Central memory CD4-positive, alpha-beta T cell (primary cell): ENCODE measurements around the gene ANTXR2.
"Not testable (repeated sequence)": the region's sequence is repeated elsewhere in the genome, so short reads cannot be mapped to it uniquely, and the experiment has no call there.

Experiments used
- DNase-seq: peaks from one replicate; pipeline ENCODE4 v3.0.0; 2022

The ANTXR2 gene

DNA sequence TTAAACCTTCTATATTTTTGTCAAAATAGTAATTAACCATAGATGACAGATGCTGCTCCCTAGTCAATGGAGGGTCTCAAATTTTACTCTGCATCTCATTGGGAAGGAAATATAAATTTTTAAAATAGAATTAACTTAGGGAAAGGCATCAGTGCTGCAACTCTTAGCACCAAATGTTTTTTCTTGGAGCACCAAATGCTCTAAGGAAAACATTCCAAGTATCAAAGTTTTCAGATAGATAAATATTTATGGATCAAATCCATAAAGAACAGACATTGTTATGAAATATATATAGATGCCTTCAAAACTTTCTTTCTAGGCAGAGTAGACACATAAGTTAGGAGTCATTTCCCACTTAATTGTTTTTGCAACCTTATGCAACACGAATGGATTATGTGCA lies 168.7 kb downstream of the ANTXR2 start:
- no peak for DNase-seq

DNA sequence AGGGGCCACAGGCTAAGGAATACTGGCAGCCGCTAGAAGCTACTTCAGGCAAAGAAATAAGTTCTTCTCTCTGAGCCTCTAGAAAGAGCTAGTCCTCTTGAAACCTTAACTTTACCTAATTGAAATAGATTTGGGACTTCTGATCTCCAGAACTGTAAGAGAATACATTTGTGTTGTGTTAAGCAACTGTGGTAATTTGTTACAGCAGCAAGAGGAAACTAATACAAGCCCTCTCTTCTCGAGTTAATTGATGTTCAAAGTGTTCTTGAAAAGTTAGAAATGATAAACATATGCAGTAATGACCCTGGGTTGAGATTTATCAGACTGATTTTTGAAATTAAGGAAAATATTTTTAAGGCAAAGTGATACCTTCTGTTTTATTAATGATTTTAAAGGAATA lies 172.8 kb downstream of the ANTXR2 start:
- DNase-seq = no peak

DNA sequence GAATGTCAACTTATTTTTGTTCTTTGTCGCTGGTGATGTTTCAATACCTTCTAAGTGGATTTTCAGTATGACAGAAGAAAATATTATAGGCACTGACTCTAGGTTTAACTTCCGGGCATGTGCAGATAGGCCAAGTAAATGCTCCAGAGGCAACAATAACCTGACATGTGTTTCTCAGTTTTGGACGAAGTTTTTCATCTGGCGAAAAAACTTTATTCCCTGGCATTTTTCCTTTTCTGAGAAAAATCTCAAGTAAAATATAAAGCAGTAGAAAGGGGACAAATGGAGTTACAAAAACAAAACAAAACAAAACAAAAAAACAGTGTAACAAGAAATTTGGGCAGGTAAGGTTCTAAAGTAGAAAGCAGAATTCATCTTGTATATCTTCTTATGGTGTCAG lies 173.5 kb downstream of the ANTXR2 start:
- no peak for DNase-seq

DNA sequence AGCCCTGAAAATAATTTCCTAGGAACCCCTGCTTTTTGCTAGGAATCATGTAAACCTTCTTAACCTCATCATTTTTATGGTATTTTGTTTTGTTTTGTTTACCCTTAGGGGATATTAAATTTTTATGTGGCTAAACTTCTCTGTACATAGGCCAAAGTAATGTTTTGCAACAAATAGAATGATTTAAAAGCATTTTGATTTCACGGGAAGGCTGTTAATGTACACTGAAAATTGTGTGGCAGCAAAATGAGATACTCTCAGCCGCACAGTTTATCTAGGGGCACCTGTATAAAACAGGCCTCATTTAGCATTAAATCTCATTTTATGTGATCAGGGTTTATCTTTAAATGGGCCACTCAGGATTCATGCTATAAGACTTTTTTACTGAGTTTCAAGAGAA lies 175.0 kb downstream of the ANTXR2 start:
- DNase-seq = no peak

DNA sequence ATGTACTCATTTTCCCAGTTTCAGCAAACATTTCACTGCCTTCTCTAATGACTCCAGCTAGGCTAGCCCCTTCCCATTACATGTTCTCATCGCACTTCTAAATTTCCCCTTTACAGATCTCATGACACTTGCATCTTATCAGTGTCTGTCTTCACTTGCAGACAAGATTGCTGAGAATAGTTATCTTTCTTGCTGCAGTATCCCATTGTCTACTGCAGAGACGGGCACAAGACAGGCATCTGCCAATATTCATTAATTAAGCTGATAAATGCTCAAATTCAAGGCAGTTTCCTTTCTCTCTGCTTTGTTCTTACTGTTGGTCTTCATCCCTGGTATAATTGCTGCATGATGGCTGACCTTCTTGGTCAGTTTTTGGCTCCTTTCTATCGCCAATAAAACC lies 175.9 kb downstream of the ANTXR2 start:
- DNase-seq = no peak

DNA sequence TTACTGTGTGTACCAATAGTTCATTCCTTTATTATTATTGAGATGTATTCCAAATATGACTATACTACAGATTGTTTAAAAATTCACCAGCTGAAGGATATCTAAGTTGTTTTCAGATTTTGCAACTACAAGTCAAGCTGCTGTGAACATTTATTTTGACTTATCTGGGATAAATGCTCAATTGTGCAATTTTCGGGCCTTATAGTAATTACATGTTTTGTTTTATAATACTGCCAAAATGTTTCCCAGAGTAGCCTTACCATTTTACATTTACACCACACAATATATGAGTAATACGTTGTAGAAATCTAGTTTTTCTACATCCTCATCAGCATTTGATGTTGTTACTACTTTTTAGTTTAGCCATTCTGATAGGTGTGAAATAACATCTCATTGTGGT lies 179.6 kb downstream of the ANTXR2 start:
- no peak for DNase-seq

DNA sequence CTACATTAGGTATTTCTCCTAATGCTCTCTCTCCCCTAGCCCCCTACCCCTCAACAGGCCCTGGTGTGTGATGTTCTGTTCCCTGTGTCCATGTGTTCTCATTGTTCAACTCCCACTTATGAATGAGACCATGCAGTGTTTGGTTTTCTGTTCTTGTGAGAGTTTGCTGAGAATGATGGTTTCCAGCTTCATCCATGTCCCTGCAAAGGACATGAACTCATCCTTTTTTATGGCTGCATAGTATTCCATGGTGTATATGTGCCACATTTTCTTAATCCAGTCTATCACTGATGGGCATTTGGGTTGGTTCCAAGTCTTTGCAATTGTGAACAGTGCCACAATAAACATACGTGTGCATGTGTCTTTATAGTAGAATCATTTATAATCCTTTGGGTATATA lies 184.0 kb downstream of the ANTXR2 start:
- DNase-seq = not testable (repeated sequence)

DNA sequence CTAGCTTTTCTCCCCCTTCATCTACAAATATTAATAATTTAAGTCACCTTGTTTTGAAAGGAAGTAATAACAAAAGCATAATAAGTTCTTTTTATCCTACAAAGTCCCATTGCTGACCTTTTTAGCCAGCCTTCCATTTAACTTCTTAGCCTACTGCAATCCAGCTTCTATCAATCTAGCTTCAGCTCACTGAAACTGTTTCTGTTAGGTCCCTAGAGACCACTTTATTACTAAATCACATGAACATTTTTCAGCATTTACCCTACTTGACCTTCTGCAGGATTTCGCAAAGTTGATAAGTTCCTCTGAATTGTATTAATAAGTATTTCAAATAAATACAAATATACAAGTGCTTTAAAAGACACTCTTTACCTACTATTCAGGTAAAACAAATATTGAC lies 186.5 kb downstream of the ANTXR2 start:
- DNase-seq = no peak

DNA sequence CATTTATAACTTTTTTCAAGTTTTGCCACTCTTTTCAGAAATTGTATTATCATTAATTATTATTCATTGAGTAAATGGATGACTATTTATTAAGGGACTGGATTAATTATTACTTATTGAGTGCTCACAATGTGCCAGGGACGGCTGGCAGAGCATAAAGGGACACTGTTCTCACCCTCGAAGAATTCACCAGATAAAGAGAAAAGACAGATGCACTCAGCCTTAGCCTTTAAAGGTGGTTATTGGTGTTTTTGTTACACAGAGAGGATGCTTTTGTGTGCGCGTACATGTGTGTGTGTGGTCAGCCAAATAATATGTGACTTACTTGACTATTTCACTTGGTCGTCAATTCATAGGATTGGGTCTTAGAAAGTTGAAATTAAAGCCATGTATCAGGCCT lies 187.0 kb downstream of the ANTXR2 start:
- DNase-seq = no peak

DNA sequence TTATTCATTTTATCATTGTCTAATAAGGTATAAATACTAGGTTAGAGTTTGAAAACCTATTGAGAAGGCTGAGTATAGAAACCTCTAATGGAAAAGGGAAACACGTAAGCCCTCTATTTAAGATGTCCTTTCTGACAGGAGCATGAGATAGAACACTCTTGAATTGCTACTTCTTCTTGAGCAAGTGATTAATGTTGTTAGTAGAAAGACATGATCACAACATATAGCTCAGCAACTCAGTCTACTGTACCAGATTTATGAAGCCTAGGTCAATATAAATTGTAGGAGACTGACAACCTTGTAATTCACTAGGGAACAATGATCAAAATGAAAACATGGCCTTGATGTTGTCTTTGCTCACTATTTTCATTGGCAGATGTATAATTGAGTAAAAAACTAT lies 189.7 kb downstream of the ANTXR2 start:
- no peak for DNase-seq

DNA sequence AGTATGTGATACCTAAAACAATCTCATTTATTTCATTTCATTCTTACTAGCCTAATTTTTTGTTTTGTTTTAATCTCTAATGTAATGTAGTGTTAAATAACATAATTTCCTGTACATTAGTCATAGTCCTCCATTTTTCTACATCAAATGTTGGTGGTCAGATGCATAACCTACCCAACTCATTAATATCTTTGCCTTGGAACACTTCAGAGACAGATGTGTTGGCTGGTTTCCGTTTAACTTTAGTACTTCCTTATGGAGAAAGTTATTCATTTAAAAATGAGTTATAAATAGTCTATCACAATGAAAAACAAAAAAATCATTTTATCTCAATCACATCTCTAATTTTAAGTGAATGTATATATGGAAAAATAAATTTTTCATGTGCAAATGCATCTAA lies 190.2 kb downstream of the ANTXR2 start:
- DNase-seq = no peak

DNA sequence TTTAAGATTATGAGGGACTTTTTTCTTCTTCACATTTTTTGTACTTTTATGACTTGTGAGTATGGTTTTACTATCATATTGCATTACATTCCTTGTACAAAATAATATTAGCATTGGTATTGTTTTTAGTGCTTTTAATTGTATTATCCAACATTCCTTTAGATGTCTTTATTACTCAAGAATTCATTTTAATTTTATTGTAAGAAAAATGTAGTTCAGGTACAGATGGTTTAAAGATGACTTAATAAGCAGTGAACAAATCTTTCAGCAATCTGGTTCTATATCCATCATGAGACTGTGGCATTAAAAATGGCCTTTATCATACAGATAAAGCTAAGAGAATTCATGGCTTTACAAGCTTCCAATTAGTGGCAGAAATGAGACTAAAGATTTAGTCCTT lies 191.6 kb downstream of the ANTXR2 start:
- no peak for DNase-seq

DNA sequence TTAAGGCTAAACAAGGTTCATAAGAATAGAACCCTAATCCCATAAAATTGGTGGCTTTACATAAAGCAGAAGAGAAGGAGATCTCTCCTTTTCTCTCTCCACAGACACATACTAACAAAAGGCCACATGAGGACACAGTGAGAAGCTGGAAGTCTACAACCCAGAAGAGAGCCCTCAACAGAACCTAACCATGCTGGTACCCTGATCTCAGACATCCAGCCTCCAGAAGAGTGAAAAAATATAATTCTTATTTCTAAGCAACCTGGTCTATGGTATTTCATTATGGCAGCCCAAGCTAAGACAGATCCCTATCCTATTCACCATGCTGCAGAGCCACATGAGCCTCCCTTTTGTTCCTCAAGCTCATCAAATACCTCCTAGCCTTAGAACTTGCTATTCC lies 195.5 kb downstream of the ANTXR2 start:
- DNase-seq = no peak

DNA sequence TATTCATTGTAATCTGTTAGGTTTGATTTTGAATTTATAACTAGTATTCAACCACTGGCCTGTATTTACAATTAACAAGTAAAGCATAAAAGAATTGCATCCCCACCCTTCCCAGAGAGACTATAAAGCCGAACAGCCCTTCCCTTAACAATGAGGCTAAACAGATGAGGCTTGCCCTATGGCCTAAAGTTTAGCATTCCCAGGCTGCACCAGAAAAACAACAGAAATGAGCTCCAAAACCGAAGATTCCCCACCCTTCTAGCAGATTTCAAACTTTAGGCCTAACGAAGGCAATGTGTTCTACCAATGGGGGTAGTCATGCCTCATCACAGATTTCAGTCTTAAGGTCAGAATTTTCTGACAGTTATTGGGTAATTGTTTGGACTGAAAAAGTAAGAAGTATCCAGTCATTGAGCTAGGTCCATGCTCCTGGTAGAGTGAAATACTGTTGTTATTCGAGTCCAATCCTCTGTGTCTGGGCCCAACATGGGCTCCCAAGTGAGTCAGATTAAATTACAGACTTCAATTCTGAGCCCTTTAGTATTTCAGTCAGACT lies 197.6 kb downstream of the ANTXR2 start:
- DNase-seq = no peak

DNA sequence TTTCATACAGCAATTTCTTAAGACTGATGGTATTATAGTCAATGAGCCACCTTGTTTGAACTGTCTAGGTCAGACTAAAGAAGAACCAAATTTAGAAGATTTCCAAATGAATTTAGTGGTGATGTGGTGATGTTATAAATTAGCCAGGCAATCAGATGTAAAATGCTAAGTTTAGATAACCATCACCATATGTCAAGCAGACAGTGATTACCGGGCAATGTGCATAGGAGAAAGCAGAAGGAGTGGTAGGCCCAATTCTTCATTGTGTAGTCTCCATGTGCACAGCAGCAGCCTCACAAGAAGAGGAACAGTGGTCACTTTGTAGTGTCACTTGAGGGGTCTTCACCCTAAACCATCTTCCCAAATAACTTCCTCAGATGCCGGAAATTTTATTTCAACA lies 198.8 kb downstream of the ANTXR2 start:
- DNase-seq = no peak

DNA sequence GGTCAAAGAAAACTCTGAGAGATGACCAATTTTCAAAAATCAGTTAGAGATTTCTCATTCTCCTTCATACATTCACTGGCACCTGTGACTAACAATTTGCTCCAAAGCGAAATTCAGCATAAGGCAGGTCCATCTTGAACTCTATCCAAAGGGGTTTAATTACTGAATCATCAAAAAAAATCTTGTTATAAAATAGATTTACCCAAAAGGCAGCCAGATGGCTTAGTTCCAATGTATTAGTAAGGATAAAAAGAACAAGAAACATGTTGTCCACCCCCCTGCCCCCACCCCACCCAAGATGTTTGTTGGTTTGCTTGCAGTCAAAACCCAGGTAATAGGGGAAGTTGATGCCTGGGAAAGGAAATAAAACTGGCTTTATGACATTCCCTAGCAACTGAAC lies 200.3 kb downstream of the ANTXR2 start:
- no peak for DNase-seq

DNA sequence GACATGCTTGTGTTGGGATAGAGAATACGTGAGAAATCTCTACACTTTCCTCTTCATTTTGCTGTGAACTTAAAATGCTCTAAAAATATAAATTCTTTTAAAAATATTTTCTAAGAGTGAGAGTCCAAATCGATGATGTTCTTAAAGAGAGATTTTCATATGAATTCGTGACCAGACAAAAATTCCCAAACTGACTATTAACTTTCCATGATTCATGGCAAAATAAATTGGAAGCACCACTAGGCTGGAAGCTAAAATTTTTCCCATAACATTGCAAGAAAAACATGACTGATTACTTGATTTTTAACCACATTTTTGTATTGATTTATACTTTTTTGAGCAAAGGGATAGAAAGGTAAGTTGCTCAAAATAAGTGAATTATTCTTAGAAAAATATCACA lies 201.1 kb downstream of the ANTXR2 start:
- no peak for DNase-seq

DNA sequence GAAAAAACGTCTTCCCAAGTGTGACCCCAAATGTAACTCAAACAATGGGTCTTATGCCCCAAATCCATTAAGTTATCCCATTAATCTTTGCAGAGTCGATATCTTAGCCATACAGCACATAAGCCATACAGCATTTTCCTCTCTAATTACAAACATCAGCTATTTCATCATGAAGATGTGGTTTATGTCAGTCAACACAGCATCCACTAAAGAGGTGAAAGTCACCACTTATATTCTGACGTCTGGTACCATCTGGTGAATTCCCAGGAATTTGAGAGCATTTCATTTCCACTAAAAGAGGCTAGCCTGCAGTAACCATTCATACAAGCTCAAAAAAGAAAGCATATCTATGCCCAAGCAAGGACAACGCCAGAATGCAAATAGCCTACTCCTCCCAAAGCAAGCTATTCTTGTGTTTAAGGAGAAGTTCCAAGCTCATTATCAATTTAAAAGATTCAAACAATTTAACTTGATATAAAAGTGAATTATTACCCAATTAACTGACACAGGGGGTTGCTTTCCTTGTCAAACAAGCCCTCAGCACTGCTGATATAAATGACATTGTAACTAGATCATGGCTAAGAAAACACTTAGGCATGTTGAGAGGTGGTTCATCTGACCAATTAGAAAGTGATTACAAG lies 203.3 kb downstream of the ANTXR2 start:
- DNase-seq = no peak

DNA sequence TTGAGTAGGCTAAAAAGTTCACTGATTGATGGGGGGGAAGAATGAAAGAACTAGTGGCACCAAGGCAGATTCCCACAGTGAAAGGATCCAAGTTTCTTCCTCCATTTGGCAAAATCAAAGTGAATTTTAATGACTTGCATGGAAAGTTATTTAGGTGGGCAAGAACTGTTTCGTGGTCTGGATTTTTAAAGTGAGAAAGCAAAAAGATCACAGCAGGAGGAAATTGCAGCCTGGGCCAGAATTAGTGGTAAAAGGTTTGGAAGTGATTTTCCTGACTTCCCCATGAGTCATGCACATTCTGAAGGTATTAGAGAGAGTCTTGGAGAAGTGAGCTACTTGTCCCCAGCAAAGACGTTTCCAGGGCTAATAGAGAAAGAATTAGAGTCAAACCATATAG lies 207.8 kb downstream of the ANTXR2 start:
- DNase-seq = no peak

DNA sequence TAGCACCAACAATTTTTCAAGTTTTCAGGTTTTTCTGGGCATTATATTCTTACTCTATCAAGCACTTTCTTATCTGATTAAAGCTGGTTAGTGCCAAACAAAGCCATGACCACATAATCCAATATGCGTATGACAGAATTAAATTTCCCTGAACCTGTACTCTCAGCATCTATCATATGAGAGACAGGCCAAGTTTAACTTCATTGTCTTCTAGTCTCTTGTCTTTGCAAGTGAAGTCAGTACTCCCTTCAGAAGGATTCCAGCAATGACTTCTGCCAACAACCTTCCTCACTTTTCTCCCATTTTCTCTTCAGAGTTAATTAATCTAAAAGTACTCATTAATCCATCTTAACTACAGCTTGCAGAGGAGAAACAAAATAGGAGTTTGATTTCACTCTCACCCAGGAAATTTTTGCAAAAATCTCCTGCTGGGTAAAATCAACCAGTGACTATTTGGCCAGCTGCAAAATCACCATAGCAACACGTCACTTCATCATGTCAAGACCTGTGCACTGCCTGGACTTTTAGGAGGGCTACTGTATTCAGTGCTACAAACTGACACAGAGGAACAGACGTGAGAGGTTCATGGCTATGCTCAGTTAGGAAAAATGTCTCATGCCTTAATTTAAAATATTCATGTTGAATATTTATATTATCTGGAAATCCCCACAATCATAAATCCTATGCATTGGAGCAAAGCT lies 208.4 kb downstream of the ANTXR2 start:
- DNase-seq = no peak

DNA sequence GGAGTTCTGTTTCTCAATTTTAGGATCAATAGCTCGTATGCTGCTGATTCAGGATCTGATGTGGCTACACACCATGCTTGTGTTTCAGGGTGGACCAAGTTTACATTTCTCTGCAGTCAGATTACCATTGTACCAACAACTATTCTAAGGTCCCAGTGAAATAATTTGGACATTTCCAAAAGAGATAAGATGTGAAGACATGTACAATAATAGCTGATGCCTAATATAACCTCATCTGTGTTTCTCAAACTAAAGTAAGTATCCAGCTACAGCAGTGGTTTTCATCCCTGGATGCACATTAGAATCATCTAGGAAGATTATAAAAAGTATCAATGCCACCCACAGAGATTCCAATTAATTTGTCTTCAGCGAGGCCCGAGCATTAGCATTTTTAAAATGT lies 209.7 kb downstream of the ANTXR2 start:
- no peak for DNase-seq

DNA sequence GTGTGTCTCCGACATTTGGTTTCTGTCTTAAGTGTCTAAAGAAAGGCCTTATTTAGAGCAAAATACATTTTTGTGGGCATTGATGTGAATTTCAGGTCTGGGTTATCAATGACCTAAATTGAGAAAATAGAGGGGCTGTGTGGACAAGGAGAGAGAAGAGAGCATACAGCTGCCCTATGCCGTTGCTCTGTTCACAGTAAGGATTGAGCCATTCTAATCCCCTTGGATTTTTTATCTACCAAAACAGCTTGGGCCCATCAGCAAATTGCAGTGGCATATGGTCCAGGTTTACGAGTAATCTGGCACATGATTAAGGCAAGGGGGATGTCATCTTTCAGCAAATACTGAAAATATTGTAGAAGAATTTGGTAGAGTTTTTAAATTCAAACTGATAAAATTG lies 210.2 kb downstream of the ANTXR2 start:
- no peak for DNase-seq

DNA sequence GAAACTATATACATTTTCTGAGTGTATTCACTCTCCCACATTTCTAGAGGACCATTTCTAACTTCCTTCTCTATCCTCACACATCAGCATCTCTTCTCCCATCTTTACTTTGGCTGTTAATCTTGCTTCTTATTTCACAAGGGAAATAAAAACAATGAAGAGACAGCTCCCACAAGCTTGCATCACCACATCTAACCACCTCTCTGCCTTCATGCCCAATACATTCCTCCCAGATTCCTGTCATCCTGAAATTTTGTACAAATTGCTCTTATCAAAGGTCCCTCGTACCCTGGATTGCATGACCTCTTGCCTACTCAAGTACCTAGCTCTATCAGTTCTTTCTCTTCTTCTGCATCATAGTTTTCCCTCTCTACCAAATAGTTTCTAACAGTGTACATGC lies 215.2 kb downstream of the ANTXR2 start:
- DNase-seq = no peak

DNA sequence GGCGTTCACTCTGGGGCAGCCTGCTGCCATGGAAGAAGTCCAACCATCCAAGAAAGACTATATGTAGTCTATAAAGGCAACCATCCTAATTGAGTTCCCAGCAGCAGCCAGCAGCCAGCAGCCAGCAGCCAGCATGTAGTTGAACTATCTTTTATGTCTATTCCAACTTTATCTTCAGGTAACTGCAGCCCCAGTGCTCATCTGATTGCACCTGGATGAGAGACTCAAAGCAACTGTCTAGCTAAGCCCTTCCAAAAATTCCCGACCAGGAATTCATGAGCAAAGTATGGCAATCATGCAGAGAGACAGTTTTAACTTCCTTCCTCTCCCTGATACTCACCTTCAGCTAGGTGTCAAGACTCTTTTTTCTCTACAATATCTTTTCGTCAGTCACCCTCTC lies 216.8 kb downstream of the ANTXR2 start:
- no peak for DNase-seq
